Immature natural killer cell (primary cell): ENCODE results near the gene IGFBP3. TPM values are rescaled to one million over a fixed set of nuclear protein-coding genes. Genes with fewer than 3 reads are reported as not detected.

Source experiments
- DNase-seq, 3 donors: peaks; one replicate each; pipeline ENCODE4 v3.0.0; 2022; ENCODE audit warnings: mixed read lengths in 1 of 3
- H3K27ac Mint-ChIP-seq, 6 donors: one replicate each; pipeline ENCODE4 v1.8.0; 2020; ENCODE audit warnings: mixed read lengths in 6 of 6, mild to moderate bottlenecking in 5 of 6, inconsistent platforms in 4 of 6, moderate library complexity in 3 of 6
- H3K27me3 Mint-ChIP-seq, 3 donors: one replicate each; pipeline ENCODE4 v1.8.0; 2020 to 2021; ENCODE audit warnings: low read depth in 3 of 3, mild to moderate bottlenecking in 3 of 3, mixed read lengths in 3 of 3, moderate library complexity in 3 of 3, inconsistent platforms in 1 of 3
- H3K36me3 Mint-ChIP-seq, 3 donors: one replicate each; pipeline ENCODE4 v1.8.0; 2020; ENCODE audit warnings: mixed read lengths in 3 of 3, inconsistent platforms in 2 of 3, mild to moderate bottlenecking in 2 of 3
- H3K4me1 Mint-ChIP-seq, 2 donors: one replicate each; pipeline ENCODE4 v1.8.0; 2020; ENCODE audit warnings: inconsistent platforms in 2 of 2, mild to moderate bottlenecking in 2 of 2, mixed read lengths in 2 of 2, moderate library complexity in 1 of 2
- H3K4me3 Mint-ChIP-seq, 5 donors: one replicate each; pipeline ENCODE4 v1.8.0; 2020; ENCODE audit warnings: mild to moderate bottlenecking in 5 of 5, mixed read lengths in 5 of 5, inconsistent platforms in 3 of 5, moderate library complexity in 3 of 5
- H3K9me3 Mint-ChIP-seq, 6 donors: one replicate each; pipeline ENCODE4 v1.8.0; 2020; ENCODE audit warnings: mild to moderate bottlenecking in 6 of 6, mixed read lengths in 6 of 6, inconsistent platforms in 4 of 6, moderate library complexity in 3 of 6
- polyA plus RNA-seq, 3 donors: library from polyadenylated mRNA; unstranded; fragments of 300-500 nt; fragmentation: Illumina TruSeq; gene quantifications; one replicate each; pipeline ENCODE4 v1.2.3, GENCODE V29; 2021

IGFBP3 gene
- polyA plus RNA-seq, 3 donors from 2014 or later = 0.53 to 3.1 TPM; not detected in 1

GRCh38 chr7:45894665-45895062 lies 26.4 kb downstream of the IGFBP3 start:
- H3K27ac Mint-ChIP-seq = peak overlapping the region in 1 of 6 donors; percentile 4
- no peak for DNase-seq
- H3K4me1 Mint-ChIP-seq = no peaks in the 10 kb centered on the region
- H3K9me3 Mint-ChIP-seq = no peaks in the 10 kb centered on the region
- H3K27me3 Mint-ChIP-seq = peaks cover 3 to 25% (median 5%) of the 10 kb centered on the region in 3 donors
- no peaks in the 10 kb centered on the region for H3K36me3 Mint-ChIP-seq
- H3K4me3 Mint-ChIP-seq = no peak overlapping the region

- Mint-ChIP-seq H3K27ac (no peak overlapping the region), H3K4me1 (no peaks in the 10 kb centered on the region), H3K27me3 (peaks cover 3 to 30% (median 5%) of the 10 kb centered on the region in 3 donors), H3K9me3 (no peaks in the 10 kb centered on the region), H3K4me3 (no peak overlapping the region), H3K36me3 (no peaks in the 10 kb centered on the region)
- no peak for DNase-seq
Observed at GRCh38 chr7:45893996-45894664, 26.9 kb downstream of the IGFBP3 start.

GRCh38 chr7:45893374-45893995 lies 27.6 kb downstream of the IGFBP3 start:
- H3K27me3 Mint-ChIP-seq = peaks cover 3 to 32% (median 7%) of the 10 kb centered on the region in 3 donors
- H3K4me1 Mint-ChIP-seq = no peaks in the 10 kb centered on the region

GRCh38 chr7:45892407-45893035 lies 28.6 kb downstream of the IGFBP3 start:
- no peak overlapping the region for H3K27ac Mint-ChIP-seq
- H3K4me1 Mint-ChIP-seq = no peaks in the 10 kb centered on the region
- peaks cover 7 to 36% (median 8%) of the 10 kb centered on the region in 3 donors for H3K27me3 Mint-ChIP-seq
- no peaks in the 10 kb centered on the region for H3K9me3 Mint-ChIP-seq
- no peaks in the 10 kb centered on the region for H3K36me3 Mint-ChIP-seq
- DNase-seq = no peak
- H3K4me3 Mint-ChIP-seq = no peak overlapping the region

More at GRCh38 chr7:45893374-45893995, 27.6 kb downstream of the IGFBP3 start:
- Mint-ChIP-seq H3K4me3 (no peak overlapping the region), H3K36me3 (no peaks in the 10 kb centered on the region), H3K27ac (no peak overlapping the region), H3K9me3 (no peaks in the 10 kb centered on the region)
- no peak for DNase-seq

GRCh38 chr7:45891462-45892402 lies 29.3 kb downstream of the IGFBP3 start:
- no peaks in the 10 kb centered on the region for H3K9me3 Mint-ChIP-seq
- no peaks in the 10 kb centered on the region for H3K4me1 Mint-ChIP-seq
- H3K27me3 Mint-ChIP-seq = peaks cover 7 to 38% (median 11%) of the 10 kb centered on the region in 3 donors
- no peak overlapping the region for H3K4me3 Mint-ChIP-seq
- DNase-seq = no peak
- no peaks in the 10 kb centered on the region for H3K36me3 Mint-ChIP-seq
- H3K27ac Mint-ChIP-seq = no peak overlapping the region

GRCh38 chr7:45890902-45891461 lies 30.1 kb downstream of the IGFBP3 start:
- DNase-seq = peak in 1 of 3 donors; percentile 22
- H3K9me3 Mint-ChIP-seq = no peaks in the 10 kb centered on the region
- H3K4me3 Mint-ChIP-seq = no peak overlapping the region
- peaks cover 7 to 39% (median 11%) of the 10 kb centered on the region in 3 donors for H3K27me3 Mint-ChIP-seq
- H3K4me1 Mint-ChIP-seq = no peaks in the 10 kb centered on the region
- H3K27ac Mint-ChIP-seq = no peak overlapping the region
- H3K36me3 Mint-ChIP-seq = no peaks in the 10 kb centered on the region

GRCh38 chr7:45890125-45890901 lies 30.8 kb downstream of the IGFBP3 start:
- no peak for DNase-seq
- Mint-ChIP-seq H3K4me3 (no peak overlapping the region), H3K36me3 (no peaks in the 10 kb centered on the region), H3K27me3 (peaks cover 7 to 38% (median 11%) of the 10 kb centered on the region in 3 donors), H3K4me1 (no peaks in the 10 kb centered on the region), H3K27ac (no peak overlapping the region), H3K9me3 (no peaks in the 10 kb centered on the region)

- peaks cover 7 to 37% (median 11%) of the 10 kb centered on the region in 3 donors for H3K27me3 Mint-ChIP-seq
- H3K4me1 Mint-ChIP-seq = no peaks in the 10 kb centered on the region
- H3K9me3 Mint-ChIP-seq = no peaks in the 10 kb centered on the region
- H3K27ac Mint-ChIP-seq = no peak overlapping the region
- no peak for DNase-seq
- H3K36me3 Mint-ChIP-seq = no peaks in the 10 kb centered on the region
- no peak overlapping the region for H3K4me3 Mint-ChIP-seq
Observed at GRCh38 chr7:45889367-45890067, 31.6 kb downstream of the IGFBP3 start.

GRCh38 chr7:45888993-45889366 lies 32.1 kb downstream of the IGFBP3 start:
- Mint-ChIP-seq H3K4me1 (no peaks in the 10 kb centered on the region), H3K4me3 (no peak overlapping the region), H3K9me3 (no peaks in the 10 kb centered on the region), H3K36me3 (no peaks in the 10 kb centered on the region), H3K27me3 (peaks cover 7 to 35% (median 10%) of the 10 kb centered on the region in 3 donors), H3K27ac (no peak overlapping the region)
- no peak for DNase-seq

- Mint-ChIP-seq H3K9me3 (no peaks in the 10 kb centered on the region), H3K27me3 (peaks cover 5 to 32% (median 8%) of the 10 kb centered on the region in 3 donors), H3K4me3 (no peak within 1 kb of the TSS), H3K36me3 (no peaks in the 10 kb centered on the region), H3K27ac (no peak within 1 kb of the TSS), H3K4me1 (no peaks in the 10 kb centered on the region)
- no peak for DNase-seq
Observed at GRCh38 chr7:45888185-45888992, 32.7 kb downstream of the IGFBP3 start, which contains the start of gene IGFBP1. IGFBP1 (plus strand) TSS chr7:45888488; CDS start chr7:45888653, 165 bp downstream.

GRCh38 chr7:45886931-45887667 lies 34.0 kb downstream of the IGFBP3 start:
- H3K36me3 Mint-ChIP-seq = no peaks in the 10 kb centered on the region
- no peaks in the 10 kb centered on the region for H3K4me1 Mint-ChIP-seq
- peaks cover 5 to 30% (median 8%) of the 10 kb centered on the region in 3 donors for H3K27me3 Mint-ChIP-seq
- H3K27ac Mint-ChIP-seq = no peak overlapping the region
- H3K9me3 Mint-ChIP-seq = no peaks in the 10 kb centered on the region
- H3K4me3 Mint-ChIP-seq = no peak overlapping the region
- DNase-seq = no peak
